NCI-H82 (cell line): ENCODE data around the gene NPHP4.

Experiments used
- DNase-seq: peaks from one replicate; lab custom pipeline; 2025; lab: John Stamatoyannopoulos, UW

NPHP4 gene

GRCh38 chr1:5950201-5950895 is 41.9 kb downstream of the NPHP4 start:
- no peak for DNase-seq

- no peak for DNase-seq
Measured at GRCh38 chr1:5949761-5950100, 42.5 kb downstream of the NPHP4 start.

- peak; percentile 27 for DNase-seq
Measured at GRCh38 chr1:5949085-5949760, 43.0 kb downstream of the NPHP4 start.

GRCh38 chr1:5948681-5949005 is 43.6 kb downstream of the NPHP4 start:
- no peak for DNase-seq

- DNase-seq, result no peak
Measured at GRCh38 chr1:5947978-5948680, 44.1 kb downstream of the NPHP4 start.

GRCh38 chr1:5947071-5947821 is 45.0 kb downstream of the NPHP4 start:
- DNase-seq, result no peak

- DNase-seq, result no peak
Measured at GRCh38 chr1:5945445-5945844, 46.8 kb downstream of the NPHP4 start.

GRCh38 chr1:5944843-5945167 is 47.4 kb downstream of the NPHP4 start:
- DNase-seq, result no peak

GRCh38 chr1:5944154-5944842 is 47.9 kb downstream of the NPHP4 start:
- DNase-seq, result no peak

GRCh38 chr1:5943343-5944124 is 48.7 kb downstream of the NPHP4 start:
- no peak for DNase-seq

- no peak for DNase-seq
Measured at GRCh38 chr1:5941671-5942070, 50.6 kb downstream of the NPHP4 start.

- no peak for DNase-seq
Measured at GRCh38 chr1:5940723-5941407, 51.4 kb downstream of the NPHP4 start.

GRCh38 chr1:5939271-5940170 is 52.7 kb downstream of the NPHP4 start:
- no peak for DNase-seq

GRCh38 chr1:5938101-5938646 is 54.1 kb downstream of the NPHP4 start:
- DNase-seq, result no peak

GRCh38 chr1:5937373-5937857 is 54.8 kb downstream of the NPHP4 start:
- no peak for DNase-seq

GRCh38 chr1:5936621-5937372 is 55.4 kb downstream of the NPHP4 start:
- DNase-seq, result no peak

GRCh38 chr1:5936126-5936525 is 56.1 kb downstream of the NPHP4 start:
- no peak for DNase-seq

GRCh38 chr1:5935026-5935425 is 57.2 kb downstream of the NPHP4 start:
- DNase-seq, result no peak
